ENCODE measurements around the gene JCHAIN.
"Not testable (repeated sequence)": the region's sequence is repeated elsewhere in the genome, so short reads cannot be mapped to it uniquely, and the experiment has no call there.

JCHAIN gene

DNA sequence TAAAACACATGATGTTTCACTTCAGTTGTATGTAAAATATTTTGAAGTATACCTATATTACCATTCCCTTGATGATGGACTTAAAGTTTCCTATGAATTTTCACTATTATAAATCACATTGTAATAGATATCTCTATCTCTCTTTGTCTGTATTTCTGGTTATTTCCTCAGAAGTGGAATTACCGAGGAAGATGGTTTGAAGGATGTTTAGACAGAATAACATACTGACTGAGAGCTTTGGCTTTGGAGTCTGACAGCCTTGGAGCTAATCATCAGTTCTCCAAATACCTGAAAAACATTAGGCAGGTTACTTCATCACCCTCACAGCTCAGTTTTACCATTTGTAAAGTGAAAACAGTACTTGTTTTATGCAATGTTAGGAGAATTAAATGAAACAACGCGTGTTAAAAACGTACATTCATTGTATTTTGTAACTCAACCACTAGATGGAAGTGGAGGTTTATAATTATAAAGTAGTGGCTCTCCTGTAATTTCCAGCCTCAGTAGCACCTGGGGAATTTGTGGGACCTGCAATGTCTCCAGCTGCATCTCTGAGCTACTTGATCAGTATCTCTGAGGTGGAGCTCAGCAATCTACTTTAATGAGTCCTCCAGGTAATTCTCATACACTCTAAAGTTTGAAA lies 14.3 kb downstream of the JCHAIN start:
- DNase-seq (ENCODE audit: extremely low read depth in 1 of 2, low read depth in 1 of 2): no peak

DNA sequence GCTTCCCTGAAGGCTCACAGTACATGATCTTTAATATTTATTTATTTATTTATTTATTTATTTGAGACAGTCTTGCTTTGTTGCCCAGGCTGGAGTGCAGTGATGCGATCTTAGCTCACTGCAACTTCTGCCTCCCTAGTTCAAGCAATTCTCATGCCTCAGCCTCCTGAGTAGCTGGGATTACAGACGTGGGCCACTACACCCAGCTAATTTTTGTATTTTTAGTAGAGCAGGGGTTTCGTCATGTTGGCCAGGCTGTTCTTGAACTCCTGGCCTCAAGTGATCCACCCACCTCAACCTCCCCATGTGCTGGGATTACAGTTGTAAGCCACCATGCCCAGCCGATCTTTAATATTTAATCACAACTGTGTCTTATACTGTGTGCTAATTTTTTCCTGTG lies 15.6 kb downstream of the JCHAIN start:
- DNase-seq (ENCODE audit: extremely low read depth in 1 of 2, low read depth in 1 of 2): not testable (repeated sequence)

DNA sequence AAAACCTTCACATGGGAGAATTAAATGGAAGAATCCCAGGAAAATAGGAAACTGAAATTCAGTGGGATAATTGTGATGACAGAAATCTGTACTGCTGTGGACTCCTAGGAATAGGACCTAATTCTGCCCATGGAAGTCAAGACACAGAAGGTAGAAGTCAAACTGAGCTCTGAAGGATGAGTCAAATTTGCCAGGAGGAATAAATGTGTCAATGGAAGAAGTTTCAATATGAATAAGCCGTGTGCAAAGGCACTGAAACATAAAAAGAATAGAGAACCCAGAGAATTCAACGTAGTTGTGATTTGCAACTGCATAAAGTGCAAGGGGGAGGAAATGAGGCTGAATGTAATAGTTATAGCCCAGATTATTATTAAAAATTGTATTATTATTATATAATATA lies 26.1 kb downstream of the JCHAIN start:
- no peak for DNase-seq (ENCODE audit: extremely low read depth in 1 of 2, low read depth in 1 of 2)

DNA sequence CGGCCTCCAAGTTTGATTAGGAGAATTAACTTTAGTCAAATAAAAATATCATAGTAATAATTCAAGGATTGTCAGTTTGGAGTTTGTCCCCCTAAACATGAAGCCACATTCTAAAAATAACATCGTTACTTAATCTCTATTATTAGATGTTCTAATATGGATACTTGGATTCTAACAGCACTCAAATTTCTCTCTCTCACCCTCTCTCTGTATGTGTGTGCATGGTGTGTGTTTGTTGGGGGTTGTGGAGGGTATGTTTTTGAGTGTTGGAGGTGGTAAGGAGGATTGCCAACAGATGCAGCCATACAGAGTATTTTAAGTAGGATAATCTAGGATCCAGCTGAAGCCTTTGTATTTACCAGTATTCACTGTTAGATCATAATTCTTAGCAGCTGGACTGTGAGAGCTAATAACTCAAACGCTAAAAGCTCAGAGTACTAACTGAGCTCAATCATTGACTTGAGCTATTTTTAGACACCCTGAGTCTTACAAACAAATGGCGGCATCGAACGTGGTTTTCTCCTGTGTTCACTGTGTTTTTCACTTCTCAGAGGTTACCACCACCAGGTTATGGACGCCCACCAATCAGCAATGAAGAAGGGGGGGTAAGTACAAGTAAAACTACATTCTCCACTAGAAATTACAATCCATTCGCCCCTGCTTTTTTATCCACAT lies 28.9 kb downstream of the JCHAIN start:
- DNase-seq (ENCODE audit: extremely low read depth in 1 of 2, low read depth in 1 of 2): no peak

DNA sequence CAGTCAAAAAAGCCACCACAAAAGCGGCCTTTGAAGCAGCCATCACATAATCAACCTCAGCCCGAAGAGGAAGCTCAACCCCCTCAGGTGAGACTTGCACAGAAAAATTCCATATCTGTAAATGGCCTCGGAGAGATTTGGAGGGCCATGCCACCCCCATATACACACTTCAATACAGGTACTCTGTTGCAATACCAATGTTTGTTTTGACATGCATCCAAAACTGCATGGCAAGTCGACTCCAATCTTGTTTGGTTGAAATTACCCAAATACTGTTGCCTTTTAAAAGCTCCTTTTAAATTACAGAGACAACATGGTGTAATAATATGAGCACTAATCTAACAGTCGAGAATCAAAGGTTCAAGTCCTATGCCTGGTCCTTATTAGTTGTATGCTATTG lies 31.8 kb downstream of the JCHAIN start:
- no peak for DNase-seq (ENCODE audit: extremely low read depth in 1 of 2, low read depth in 1 of 2)

DNA sequence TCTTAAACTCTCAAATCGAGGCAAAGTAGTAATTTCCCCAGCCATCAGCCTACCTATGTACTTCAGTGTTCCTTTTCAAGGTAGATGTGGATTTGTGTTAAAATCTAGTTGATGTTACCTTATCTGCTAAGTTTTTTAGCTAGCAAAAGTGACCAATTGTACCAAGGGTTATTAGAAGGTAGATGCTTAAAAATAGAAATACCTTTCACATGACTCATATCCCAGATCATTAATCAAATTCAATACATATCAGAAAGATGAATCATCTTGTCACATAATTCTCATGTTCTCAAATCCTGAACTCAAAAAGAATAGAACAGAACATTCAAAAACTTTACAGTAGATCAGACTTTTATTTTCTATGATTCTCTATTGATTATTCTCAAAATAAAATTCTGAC lies 34.3 kb downstream of the JCHAIN start:
- no peak for DNase-seq (ENCODE audit: extremely low read depth in 1 of 2, low read depth in 1 of 2)

DNA sequence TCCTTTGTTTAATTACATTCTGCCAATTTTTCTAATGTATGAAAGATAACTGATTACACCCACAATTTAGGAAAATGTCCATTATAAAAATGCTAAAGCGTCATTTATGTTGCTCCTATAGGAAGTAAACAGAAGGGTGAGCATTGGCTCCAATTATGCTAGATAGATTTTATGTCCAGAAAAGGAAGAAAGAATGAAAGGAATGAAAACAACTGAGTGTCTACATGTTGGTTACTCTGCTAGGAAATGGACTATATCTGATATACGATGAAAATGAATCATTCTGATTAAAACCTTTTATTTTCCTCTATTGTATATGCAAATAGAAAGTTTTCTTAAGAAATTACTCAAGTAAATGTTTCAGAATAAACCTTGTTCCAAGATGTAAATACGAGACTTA lies 36.1 kb downstream of the JCHAIN start:
- DNase-seq (ENCODE audit: extremely low read depth in 1 of 2, low read depth in 1 of 2): no peak

DNA sequence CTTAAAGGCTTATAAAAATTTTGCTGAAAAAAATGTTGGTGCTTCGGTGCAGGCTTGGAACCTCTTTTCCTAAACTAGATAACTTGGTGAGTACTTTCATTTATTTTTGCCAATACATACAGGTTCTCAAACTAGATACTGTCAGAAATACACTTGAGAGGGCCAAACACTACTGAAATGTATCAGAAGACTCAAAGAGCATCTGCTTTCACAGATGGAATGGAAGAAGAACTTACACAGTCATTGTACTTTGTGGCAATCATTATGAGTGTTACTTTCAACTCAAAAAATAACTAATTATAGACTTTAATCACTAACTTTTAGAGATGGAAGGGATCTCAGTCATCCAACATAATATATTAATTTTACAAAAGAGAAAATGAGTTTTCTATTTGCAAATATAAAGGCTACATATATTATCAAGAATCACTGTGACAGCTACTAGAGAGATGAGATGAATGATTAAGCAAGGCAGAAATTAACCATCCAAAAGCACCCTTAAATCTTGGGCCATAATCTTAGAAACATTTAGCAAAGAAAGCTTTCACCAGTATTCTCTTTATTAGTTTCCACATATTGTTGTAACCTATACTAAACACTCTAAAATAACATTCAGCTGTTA lies 36.7 kb downstream of the JCHAIN start:
- no peak for DNase-seq (ENCODE audit: extremely low read depth in 1 of 2, low read depth in 1 of 2)

DNA sequence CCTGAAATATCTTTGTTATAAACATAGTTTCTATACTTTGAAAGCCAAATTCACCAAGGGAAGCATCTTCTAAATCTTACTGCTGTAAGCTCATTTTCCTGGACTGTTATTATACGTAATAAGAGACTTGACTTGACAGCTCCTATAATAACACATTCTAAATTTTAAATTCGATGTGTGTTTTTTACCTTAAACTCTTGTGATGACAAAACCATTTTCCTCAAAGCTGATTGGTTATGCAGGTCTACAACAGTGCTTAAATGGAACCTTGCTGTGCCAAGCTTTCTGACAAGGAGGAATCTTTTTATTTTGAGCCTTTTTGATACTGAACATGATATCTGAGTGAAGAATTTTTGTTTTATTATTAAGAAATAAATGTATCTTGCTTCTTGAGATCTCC lies 37.9 kb downstream of the JCHAIN start, which contains the start of gene ENAM:
Gene ENAM (plus strand): TSS at position 301 of the 400 bp plus-strand sequence. CDS start 757 bp downstream, outside the sequence.
- no peak for DNase-seq (ENCODE audit: extremely low read depth in 1 of 2, low read depth in 1 of 2)

DNA sequence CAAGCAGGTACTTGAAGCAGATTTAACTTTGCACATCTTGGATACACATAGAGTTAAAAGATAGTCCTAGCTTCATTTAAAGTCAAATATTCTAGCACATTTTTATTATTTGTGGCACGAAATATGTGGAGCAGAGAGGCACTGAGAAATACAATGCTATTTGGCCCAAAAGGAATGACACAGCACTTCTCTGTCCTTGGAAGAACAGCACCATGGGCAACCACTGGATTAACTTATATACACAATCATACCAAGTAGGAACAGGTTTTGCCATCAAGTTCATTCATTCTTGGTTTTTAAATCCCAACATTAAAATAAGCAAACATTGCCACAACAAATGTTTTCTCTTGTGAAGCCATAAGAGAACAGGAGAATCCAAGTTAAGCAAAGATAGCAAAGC lies 38.7 kb downstream of the JCHAIN start:
- no peak for DNase-seq (ENCODE audit: extremely low read depth in 1 of 2, low read depth in 1 of 2)

DNA sequence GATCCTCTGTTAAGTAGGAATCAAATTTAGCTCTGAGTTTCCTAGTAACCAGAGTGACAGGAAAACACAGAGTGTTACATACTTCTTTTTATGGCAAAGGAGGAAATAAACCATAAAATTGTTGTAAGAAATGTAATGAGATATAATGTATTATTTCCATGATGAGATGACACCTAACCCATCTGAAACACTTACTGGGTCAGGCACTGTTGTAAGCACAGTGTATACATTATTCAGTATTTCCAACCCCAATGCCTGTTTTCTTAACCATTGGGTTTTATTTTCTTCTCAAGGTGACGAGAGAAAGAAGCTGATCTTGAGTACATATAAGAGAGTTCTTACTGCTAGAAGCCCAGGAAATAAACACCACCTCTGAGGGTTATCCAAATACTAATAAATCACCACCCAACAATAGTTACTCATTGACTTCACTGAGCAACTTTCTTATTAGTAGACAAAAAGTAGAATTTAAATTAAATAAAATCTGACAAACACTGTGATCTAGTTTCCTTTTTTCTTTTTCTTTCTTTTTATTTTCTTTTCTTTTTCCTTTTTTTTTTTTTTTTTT lies 42.0 kb downstream of the JCHAIN start:
- DNase-seq (ENCODE audit: extremely low read depth in 1 of 2, low read depth in 1 of 2): no peak

DNA sequence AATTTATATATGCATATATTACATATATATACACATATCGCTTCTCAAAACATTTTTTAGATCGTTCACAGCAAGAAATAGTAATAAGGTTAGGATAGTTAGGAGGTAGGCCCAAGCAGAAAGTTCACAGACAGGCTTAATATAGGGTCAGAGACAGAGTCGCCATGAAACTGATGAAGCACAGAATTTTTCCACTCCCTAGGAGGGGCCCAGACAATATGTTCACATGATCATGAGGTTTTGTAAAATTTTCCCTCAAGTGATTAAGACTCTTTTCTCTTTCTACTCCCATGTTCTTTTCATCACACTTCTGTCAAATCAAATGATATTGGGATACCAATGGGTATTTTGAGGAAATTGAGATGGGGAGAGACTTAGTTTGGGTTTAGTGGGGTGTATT lies 43.0 kb downstream of the JCHAIN start:
- no peak for DNase-seq (ENCODE audit: extremely low read depth in 1 of 2, low read depth in 1 of 2)

DNA sequence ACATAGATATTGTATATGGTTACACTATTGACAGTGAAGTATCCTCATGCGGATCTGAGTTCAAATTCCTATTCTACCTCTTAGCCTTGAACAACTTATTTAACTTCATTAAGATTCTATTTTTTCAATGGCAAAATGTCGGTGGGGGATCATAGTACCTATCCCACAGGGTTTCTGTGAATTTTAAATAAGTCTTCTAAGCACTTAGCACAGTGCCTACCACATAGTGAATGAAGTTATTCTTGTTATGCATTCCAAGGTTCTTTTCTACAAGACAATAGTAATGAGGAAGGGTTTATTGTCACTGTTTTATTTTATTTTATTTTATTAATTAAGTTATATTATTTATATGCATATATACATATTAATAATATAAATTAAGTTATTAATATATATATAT lies 46.5 kb downstream of the JCHAIN start:
- DNase-seq (ENCODE audit: extremely low read depth in 1 of 2, low read depth in 1 of 2): no peak

DNA sequence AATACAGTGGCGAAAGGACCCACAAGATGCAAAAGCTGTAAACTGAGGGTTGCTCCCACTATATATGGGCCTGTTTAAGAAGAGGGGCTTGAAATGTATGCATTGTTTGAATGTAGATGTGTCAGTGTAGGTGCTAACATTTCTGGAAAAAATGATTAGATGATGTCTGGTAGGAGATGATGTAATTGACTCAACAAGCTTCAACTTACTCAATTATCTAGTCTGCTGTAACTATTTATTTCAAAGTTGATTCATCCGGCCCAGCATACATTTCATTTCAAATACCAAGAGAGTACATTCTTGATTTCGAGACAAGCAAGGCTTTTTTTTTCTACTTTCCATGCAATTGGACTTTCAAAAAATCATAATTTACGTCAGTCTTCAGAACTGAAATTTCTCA lies 47.0 kb downstream of the JCHAIN start:
- no peak for DNase-seq (ENCODE audit: extremely low read depth in 1 of 2, low read depth in 1 of 2)

DNA sequence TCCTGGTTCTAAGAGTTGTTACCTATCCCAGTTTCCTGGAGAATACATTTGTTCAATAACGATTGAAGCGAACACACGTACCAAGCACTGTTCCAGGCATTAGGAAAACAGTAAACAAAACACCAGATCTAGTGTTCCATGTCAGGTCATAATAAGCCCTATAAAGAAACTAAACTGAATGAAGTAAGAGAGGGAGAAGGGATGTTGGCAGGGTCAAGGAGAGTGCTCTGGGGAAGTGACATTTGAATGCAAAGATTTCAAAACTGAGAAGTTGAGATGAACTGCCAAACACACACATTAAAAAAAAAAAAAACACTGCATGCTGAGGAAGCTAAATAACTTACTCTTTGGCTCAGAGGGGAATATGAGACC lies 52.1 kb downstream of the JCHAIN start:
- DNase-seq (ENCODE audit: extremely low read depth in 1 of 2, low read depth in 1 of 2): no peak

DNA sequence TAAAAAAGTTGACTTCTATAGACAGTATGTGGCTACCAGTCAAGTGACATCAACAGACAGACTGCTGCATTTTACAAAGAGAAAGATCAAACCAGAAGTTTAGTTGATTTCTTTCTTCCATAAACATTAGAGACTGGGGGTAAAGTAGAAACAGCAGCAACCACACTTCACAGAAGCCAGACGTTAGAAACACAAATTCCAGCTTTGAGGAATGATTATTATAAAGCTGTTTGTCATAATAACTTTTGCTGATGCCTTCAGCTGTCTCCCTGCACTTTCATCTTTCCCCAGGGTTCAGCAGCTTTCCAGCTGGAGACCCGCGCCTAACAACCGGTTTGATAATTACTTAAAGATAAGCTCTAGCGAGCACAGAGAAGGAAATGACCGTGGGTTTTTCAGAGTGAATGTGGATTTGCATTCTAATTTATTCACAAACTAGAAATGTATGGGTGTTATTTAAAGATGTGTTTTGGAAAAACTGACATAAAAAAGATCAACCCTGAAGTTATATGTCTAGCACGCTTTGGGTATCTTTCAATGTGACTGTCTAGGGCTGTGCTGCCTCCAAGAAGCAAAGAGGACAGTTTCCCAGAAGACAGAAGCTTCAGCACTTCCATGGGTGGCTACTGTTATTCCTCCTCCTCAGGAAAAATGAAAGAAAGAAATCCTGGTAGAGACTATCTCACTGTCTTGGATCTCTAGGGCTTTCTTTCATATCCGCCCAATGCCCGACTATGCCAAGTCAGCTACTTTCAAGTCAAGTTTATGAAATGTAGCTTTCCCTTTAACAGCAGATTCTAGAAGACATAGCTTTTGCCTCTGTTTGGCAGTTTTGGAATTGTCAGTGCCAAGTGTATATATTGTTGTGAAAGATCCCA lies 52.8 kb downstream of the JCHAIN start:
- DNase-seq (ENCODE audit: extremely low read depth in 1 of 2, low read depth in 1 of 2): no peak

DNA sequence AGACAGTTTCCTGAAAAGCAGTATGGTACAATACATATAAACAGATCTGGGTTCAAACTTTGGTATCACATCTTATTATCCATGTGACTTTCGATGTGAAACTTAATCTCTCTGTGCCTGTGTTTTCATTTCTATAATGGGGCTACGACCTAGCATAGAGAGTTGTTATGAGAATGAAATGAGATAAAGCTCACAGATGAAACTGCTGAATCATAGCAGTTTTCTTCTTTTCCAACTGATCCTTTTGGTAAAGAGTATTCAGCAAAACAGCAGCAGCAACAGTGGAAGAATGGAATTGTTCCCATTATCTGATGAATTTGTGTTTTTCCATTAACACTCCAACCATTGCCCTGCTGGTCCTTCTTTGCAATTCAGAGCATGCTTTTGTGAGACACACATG lies 58.0 kb downstream of the JCHAIN start:
- no peak for DNase-seq (ENCODE audit: extremely low read depth in 1 of 2, low read depth in 1 of 2)

DNA sequence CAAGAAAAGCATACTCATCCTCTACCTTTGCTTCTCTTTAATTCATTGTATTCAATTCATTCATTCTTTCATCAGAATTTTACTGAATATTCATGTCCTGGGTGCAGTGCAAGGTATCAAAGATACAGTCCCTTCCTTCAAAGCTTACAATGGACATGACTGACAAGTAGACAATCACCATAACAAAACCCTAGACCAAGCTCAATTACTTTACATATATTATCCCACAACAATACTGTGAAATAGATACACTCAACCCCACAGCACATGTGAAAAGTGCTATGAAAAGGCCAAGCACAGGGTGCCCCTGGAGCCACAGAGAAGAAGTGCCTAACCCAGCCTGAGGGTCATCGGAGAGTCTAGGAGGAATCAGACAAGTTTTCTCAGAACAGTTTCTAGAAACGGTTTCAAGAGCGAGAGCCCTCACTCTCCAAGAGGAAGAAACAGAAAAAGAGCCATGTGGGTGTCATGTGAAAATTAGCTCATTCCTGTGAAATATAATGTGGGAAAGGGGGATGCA lies 58.9 kb downstream of the JCHAIN start:
- no peak for DNase-seq (ENCODE audit: extremely low read depth in 1 of 2, low read depth in 1 of 2)

DNA sequence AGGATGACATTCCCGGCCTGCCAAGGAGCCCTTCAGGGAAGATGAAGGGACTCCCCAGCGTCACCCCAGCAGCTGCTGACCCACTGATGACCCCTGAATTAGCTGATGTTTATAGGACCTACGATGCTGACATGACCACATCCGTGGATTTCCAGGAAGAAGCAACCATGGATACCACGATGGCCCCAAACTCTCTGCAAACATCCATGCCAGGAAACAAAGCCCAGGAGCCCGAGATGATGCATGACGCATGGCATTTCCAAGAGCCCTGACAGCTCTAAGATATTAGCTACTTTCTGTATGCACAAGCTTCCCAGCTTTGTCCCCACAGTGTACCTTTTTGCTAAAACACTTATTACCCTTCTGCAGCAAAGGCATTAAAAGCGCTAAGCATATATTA lies 59.8 kb downstream of the JCHAIN start:
- DNase-seq (ENCODE audit: extremely low read depth in 1 of 2, low read depth in 1 of 2): no peak
